MG63 (cell line): ENCODE results near the gene APOA5. TPM values are rescaled to one million over a fixed set of nuclear protein-coding genes. Genes with fewer than 3 reads are reported as not detected.
"Not testable (repeated sequence)": the region's sequence is repeated elsewhere in the genome, so short reads cannot be mapped to it uniquely, and the experiment has no call there.

Source experiments
- DNase-seq: peaks from one replicate; pipeline ENCODE4 v3.0.0-alpha.2; 2020
- H3K27me3 ChIP-seq: fragments of 250-450 bp; sonication (Bioruptor Pico); 2 replicates; pipeline ENCODE4 v1.5.1; 2020; ENCODE audit warnings: mild to moderate bottlenecking, moderate library complexity
- H3K36me3 ChIP-seq: fragments of 250-450 bp; sonication (Bioruptor Pico); 2 replicates; pipeline ENCODE4 v1.5.1; 2020; ENCODE audit warnings: mild to moderate bottlenecking, moderate library complexity
- H3K4me3 ChIP-seq: fragments of 250-450 bp; sonication (Bioruptor Pico); 2 replicates; pipeline ENCODE4 v1.5.1; 2020; ENCODE audit warnings: mild to moderate bottlenecking, moderate library complexity
- H3K9me3 ChIP-seq: fragments of 250-450 bp; sonication (Bioruptor Pico); 2 replicates; pipeline ENCODE4 v1.5.1; 2020; ENCODE audit warnings: mild to moderate bottlenecking, moderate library complexity
- total RNA-seq: library from RNA; depleted of rRNA; stranded (reverse); fragments of >200 nt; shearing (Covaris generic); gene quantifications from 2 replicates; pipeline ENCODE4 v1.2.3, GENCODE V29; 2014; ENCODE audit warnings: low replicate concordance; rRNA removed

APOA5 gene
- total RNA-seq, 1 experiment from 2014 or later, result not detected

GRCh38 chr11:116762132-116762531, 29.5 kb downstream of the APOA5 start:
- H3K9me3 ChIP-seq, result no peaks in the 10 kb centered on the region
- DNase-seq, result no peak
- peaks cover 51% of the 10 kb centered on the region for H3K36me3 ChIP-seq
- no peaks in the 10 kb centered on the region for H3K27me3 ChIP-seq
- no peak overlapping the region for H3K4me3 ChIP-seq

GRCh38 chr11:116756044-116756443, 35.6 kb downstream of the APOA5 start:
- not testable (repeated sequence) for H3K4me3 ChIP-seq, H3K9me3 ChIP-seq, DNase-seq, H3K27me3 ChIP-seq
- H3K36me3 ChIP-seq, result peaks cover 64% of the 10 kb centered on the region

GRCh38 chr11:116750070-116750718, 41.5 kb downstream of the APOA5 start:
- DNase-seq, result no peak
- peaks cover 64% of the 10 kb centered on the region for H3K36me3 ChIP-seq
- H3K9me3 ChIP-seq, result no peaks in the 10 kb centered on the region; the same call in 1 of the 2 replicates
- no peak overlapping the region for H3K4me3 ChIP-seq
- H3K27me3 ChIP-seq, result no peaks in the 10 kb centered on the region

- H3K36me3 ChIP-seq, result peaks cover 11% of the 10 kb centered on the region
- DNase-seq, result no peak
- no peaks in the 10 kb centered on the region for H3K27me3 ChIP-seq
Measured at GRCh38 chr11:116742104-116742503, 49.6 kb downstream of the APOA5 start.

GRCh38 chr11:116740741-116741140, 50.9 kb downstream of the APOA5 start:
- Histone ChIP-seq H3K36me3 (no peaks in the 10 kb centered on the region), H3K4me3 (no peak overlapping the region), H3K9me3 (no peaks in the 10 kb centered on the region), H3K27me3 (no peaks in the 10 kb centered on the region)
- no peak for DNase-seq

More at GRCh38 chr11:116742104-116742503, 49.6 kb downstream of the APOA5 start:
- no peak overlapping the region for H3K4me3 ChIP-seq
- H3K9me3 ChIP-seq, result no peaks in the 10 kb centered on the region

Other genes starting within 250 kb of the APOA5 start
- gene BUD13, start 18.9 kb downstream of the APOA5 start, total RNA-seq, result 22.9 and 25.6 TPM in 2 replicates
- 65.2 and 86.9 TPM in 2 replicates for gene ZPR1, start 3.9 kb downstream of the APOA5 start, total RNA-seq
- not detected in 2 replicates for gene APOA4, start 31.4 kb upstream of the APOA5 start, total RNA-seq
- gene APOC3, start 38.0 kb upstream of the APOA5 start, total RNA-seq, result not detected in 2 replicates
- not detected in 2 replicates for gene APOA1, start 45.7 kb upstream of the APOA5 start, total RNA-seq